CD14-positive monocyte (primary cell): ENCODE results near the gene METAP1D. TPM values are rescaled to one million over a fixed set of nuclear protein-coding genes. Genes with fewer than 3 reads are reported as not detected.

ENCODE experiments used
- DNase-seq, 3 donors: peaks; one replicate each; pipeline ENCODE4 v3.0.0-alpha.2; 2011 to 2022
- H2AFZ ChIP-seq: 2 replicates; pipeline ENCODE4 v1.6.0; 2012; ENCODE audit warnings: mild to moderate bottlenecking, low read depth, low read length, inconsistent platforms; ENCODE audit not compliant: insufficient read depth, poor library complexity, severe bottlenecking
- H3K27ac ChIP-seq, 2 donors: 1 replicate in 1 of 2; 2 replicates in 1 of 2; pipeline ENCODE4 v1.5.1; 2012 to 2013; ENCODE audit warnings: low read length in 2 of 2, control low read depth in 1 of 2, inconsistent platforms in 1 of 2, low read depth in 1 of 2, mild to moderate bottlenecking in 1 of 2
- H3K27me3 ChIP-seq, 2 donors: one replicate each; pipeline versions ENCODE4 v1.6.0 to v1.6.1; 2011 to 2013; ENCODE audit warnings: low read length in 2 of 2; ENCODE audit not compliant: control insufficient read depth in 2 of 2, insufficient read depth in 2 of 2
- H3K36me3 ChIP-seq, 2 donors: replicated peaks in 1 of 2; 1 replicate in 1 of 2; 2 replicates in 1 of 2; pipeline versions ENCODE4 v1.5.1 to v1.6.1; 2012 to 2013; ENCODE audit warnings: low read length in 2 of 2, control low read depth in 1 of 2, inconsistent platforms in 1 of 2, mild to moderate bottlenecking in 1 of 2; ENCODE audit not compliant: insufficient read depth in 2 of 2, control insufficient read depth in 1 of 2
- H3K4me1 ChIP-seq, 2 donors: 1 replicate in 1 of 2; 2 replicates in 1 of 2; pipeline versions ENCODE4 v1.5.1 to v1.6.1; 2012 to 2013; ENCODE audit warnings: low read length in 2 of 2, control low read depth in 1 of 2, inconsistent platforms in 1 of 2, mild to moderate bottlenecking in 1 of 2, moderate library complexity in 1 of 2; ENCODE audit not compliant: insufficient read depth in 2 of 2, control insufficient read depth in 1 of 2
- H3K4me2 ChIP-seq: replicated peaks from 2 replicates; pipeline ENCODE3; 2012; ENCODE audit warnings: low read length, moderate library complexity, mild to moderate bottlenecking; ENCODE audit not compliant: poor library complexity, severe bottlenecking; ENCODE audit errors: extremely low read depth
- H3K4me3 ChIP-seq, 3 experiments: fragments of 200-600 bp in 1 of 3; sonication (generic) in 1 of 3; replicated peaks in 1 of 3; 1 replicate in 2 of 3; 2 replicates in 1 of 3; pipeline ENCODE4 v1.5.1; 2011 to 2013; ENCODE audit warnings: low read length in 3 of 3, mild to moderate bottlenecking in 3 of 3, control low read depth in 2 of 3, low read depth in 2 of 3, inconsistent platforms in 1 of 3, moderate library complexity in 1 of 3
- H3K79me2 ChIP-seq: 2 replicates; pipeline ENCODE4 v1.6.0; 2012; ENCODE audit warnings: mild to moderate bottlenecking, control low read depth, inconsistent platforms, low read length, moderate library complexity; ENCODE audit not compliant: insufficient read depth
- H3K9ac ChIP-seq: 2 replicates; pipeline ENCODE4 v1.6.0; 2017; ENCODE audit warnings: low read length, mild to moderate bottlenecking; ENCODE audit not compliant: insufficient read depth, poor library complexity, severe bottlenecking
- H3K9me3 ChIP-seq, 2 donors: replicated peaks in 1 of 2; 1 replicate in 1 of 2; 2 replicates in 1 of 2; pipeline versions ENCODE4 v1.5.1 to v1.6.1; 2012 to 2013; ENCODE audit warnings: low read length in 2 of 2, control low read depth in 1 of 2; ENCODE audit not compliant: control insufficient read depth in 1 of 2, insufficient read depth in 1 of 2
- H4K20me1 ChIP-seq: 2 replicates; pipeline ENCODE4 v1.6.0; 2012; ENCODE audit warnings: mild to moderate bottlenecking, low read length, control low read depth, moderate library complexity; ENCODE audit not compliant: insufficient read depth
- H3K27ac Mint-ChIP-seq, 7 donors: one replicate each; pipeline ENCODE4 v1.8.0; 2020; ENCODE audit warnings: mild to moderate bottlenecking in 7 of 7, mixed read lengths in 7 of 7, moderate library complexity in 6 of 7, inconsistent platforms in 2 of 7
- H3K27me3 Mint-ChIP-seq, 3 donors: one replicate each; pipeline ENCODE4 v1.8.0; 2021 to 2022; ENCODE audit warnings: low read depth in 3 of 3, mild to moderate bottlenecking in 3 of 3, mixed read lengths in 3 of 3, moderate library complexity in 3 of 3, inconsistent platforms in 1 of 3
- H3K36me3 Mint-ChIP-seq, 2 donors: one replicate each; pipeline ENCODE4 v1.8.0; 2020; ENCODE audit warnings: mixed read lengths in 2 of 2, inconsistent platforms in 1 of 2, mild to moderate bottlenecking in 1 of 2
- H3K4me1 Mint-ChIP-seq: one replicate; pipeline ENCODE4 v1.8.0; 2020; ENCODE audit warnings: mild to moderate bottlenecking, mixed read lengths
- H3K4me3 Mint-ChIP-seq, 2 donors: one replicate each; pipeline ENCODE4 v1.8.0; 2020; ENCODE audit warnings: mild to moderate bottlenecking in 2 of 2, mixed read lengths in 2 of 2, moderate library complexity in 1 of 2
- H3K9me3 Mint-ChIP-seq, 7 donors: one replicate each; pipeline ENCODE4 v1.8.0; 2020 to 2022; ENCODE audit warnings: mixed read lengths in 7 of 7, mild to moderate bottlenecking in 6 of 7, moderate library complexity in 6 of 7, inconsistent platforms in 2 of 7
- WGBS: methylation state at CpG from one replicate; pipeline ENCODE4 v1.1.5; 2013; ENCODE audit warnings: missing lambda C conversion rate; ENCODE audit not compliant: insufficient coverage; 5-methylcytosine and 5-hydroxymethylcytosine counted together
- intact Hi-C, 2 donors: fragments of 100-400 bp; cut with micrococcal nuclease; formaldehyde crosslinking; loops; one replicate each; pipeline versions ENCODE4 v1.15.0 to v1.15.1; 2023
- polyA plus RNA-seq, 3 donors: library from polyadenylated mRNA; depleted of rRNA in 1 of 3; unstranded in 2 of 3; stranded (reverse) in 1 of 3; fragments of 300-500 nt in 2 of 3; fragments of >200 nt in 1 of 3; fragmentation: Illumina TruSeq in 2 of 3; gene quantifications; 1 replicate in 2 of 3; 2 replicates in 1 of 3; pipeline ENCODE4 v1.2.3, GENCODE V29; 2012 to 2021
- TF ChIP-seq, protein P1 (sequence below): fragments of 200-600 bp; IDR thresholded peaks from one replicate; pipeline ENCODE4 v1.8.0; 2022; ENCODE audit warnings: antibody characterized with exemption, mild to moderate bottlenecking

The METAP1D gene
- polyA plus RNA-seq, 3 donors, result 0.37 to 1.7 (median 0.41) TPM

DNA sequence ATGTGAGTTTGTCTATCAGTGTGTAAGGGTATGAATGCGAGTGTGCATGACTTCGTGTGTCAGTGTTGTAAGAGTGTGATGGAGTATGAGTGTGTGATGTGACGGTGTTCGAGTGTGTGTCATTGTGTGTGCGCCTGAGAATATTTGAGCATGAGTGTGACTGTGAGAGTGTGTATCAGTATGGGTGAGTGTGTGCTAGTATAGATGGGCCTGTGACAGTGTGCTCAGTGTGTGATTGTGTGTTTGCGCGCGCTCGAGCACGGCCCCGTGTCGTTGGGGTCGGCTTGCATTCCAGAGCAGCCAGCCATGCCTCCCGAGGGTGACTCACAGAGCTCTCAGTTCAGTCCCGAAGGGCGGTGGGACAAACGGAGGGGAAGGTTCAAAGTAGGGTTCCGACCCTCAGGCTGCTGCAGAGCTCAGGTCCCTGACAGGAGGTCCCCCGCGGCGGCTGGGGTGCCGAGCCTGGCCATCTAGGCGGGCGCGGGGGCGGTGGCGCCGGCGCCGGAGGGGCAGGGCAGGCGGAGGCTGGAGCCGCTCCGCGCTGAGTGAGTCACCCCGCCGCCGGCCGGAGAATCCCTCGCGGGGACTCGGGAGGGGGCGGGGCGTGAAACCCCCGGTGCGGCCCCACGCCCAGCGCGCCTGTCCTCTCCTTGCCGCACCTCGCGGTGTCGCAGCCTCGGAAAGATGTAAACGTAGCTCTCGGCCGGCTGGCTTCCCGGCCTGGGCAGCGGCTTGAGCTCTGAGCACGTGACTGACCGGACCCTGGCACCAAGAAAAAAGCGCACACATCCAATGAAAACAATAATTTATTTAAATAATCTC lies 99.1 kb downstream of the METAP1D start:
- 4% methylated on average over 57 of the region's 61 CpGs for WGBS
- Histone ChIP-seq H3K4me2 (peak overlapping the region; percentile 54), H3K36me3 (no peaks in the 10 kb centered on the region), H2AFZ (no peak overlapping the region), H3K9me3 (peaks cover 3 to 42% of the 10 kb centered on the region in 2 donors), H3K4me3 (peak overlapping the region in 1 of 3 experiments; percentile 48), H3K4me1 (peaks cover 84 to 91% of the 10 kb centered on the region in 2 donors), H3K27me3 (peaks cover 76 to 96% of the 10 kb centered on the region in 2 donors), H3K9ac (no peak overlapping the region), H4K20me1 (peaks cover 19% of the 10 kb centered on the region), H3K79me2 (no peaks in the 10 kb centered on the region), H3K27ac (no peak overlapping the region)
- H3K9me3 Mint-ChIP-seq, result peaks cover 0 to 46% (median 29%) of the 10 kb centered on the region in 7 donors
- peaks cover 12 to 21% of the 10 kb centered on the region in 2 donors for H3K36me3 Mint-ChIP-seq
- peak overlapping the region; percentile 64 to 93 for H3K4me3 Mint-ChIP-seq
- peak in 2 of 3 donors; percentile 75 to 88 for DNase-seq
- intact Hi-C loops, result no loop called here
- H3K27me3 Mint-ChIP-seq, result peaks cover 87 to 99% (median 95%) of the 10 kb centered on the region in 3 donors
- peak overlapping the region in 2 of 7 donors; percentile 26 to 40 for H3K27ac Mint-ChIP-seq
- H3K4me1 Mint-ChIP-seq, result peaks cover 74% of the 10 kb centered on the region
- TF ChIP-seq, protein P1, sequence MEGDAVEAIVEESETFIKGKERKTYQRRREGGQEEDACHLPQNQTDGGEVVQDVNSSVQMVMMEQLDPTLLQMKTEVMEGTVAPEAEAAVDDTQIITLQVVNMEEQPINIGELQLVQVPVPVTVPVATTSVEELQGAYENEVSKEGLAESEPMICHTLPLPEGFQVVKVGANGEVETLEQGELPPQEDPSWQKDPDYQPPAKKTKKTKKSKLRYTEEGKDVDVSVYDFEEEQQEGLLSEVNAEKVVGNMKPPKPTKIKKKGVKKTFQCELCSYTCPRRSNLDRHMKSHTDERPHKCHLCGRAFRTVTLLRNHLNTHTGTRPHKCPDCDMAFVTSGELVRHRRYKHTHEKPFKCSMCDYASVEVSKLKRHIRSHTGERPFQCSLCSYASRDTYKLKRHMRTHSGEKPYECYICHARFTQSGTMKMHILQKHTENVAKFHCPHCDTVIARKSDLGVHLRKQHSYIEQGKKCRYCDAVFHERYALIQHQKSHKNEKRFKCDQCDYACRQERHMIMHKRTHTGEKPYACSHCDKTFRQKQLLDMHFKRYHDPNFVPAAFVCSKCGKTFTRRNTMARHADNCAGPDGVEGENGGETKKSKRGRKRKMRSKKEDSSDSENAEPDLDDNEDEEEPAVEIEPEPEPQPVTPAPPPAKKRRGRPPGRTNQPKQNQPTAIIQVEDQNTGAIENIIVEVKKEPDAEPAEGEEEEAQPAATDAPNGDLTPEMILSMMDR, result no peak

DNA sequence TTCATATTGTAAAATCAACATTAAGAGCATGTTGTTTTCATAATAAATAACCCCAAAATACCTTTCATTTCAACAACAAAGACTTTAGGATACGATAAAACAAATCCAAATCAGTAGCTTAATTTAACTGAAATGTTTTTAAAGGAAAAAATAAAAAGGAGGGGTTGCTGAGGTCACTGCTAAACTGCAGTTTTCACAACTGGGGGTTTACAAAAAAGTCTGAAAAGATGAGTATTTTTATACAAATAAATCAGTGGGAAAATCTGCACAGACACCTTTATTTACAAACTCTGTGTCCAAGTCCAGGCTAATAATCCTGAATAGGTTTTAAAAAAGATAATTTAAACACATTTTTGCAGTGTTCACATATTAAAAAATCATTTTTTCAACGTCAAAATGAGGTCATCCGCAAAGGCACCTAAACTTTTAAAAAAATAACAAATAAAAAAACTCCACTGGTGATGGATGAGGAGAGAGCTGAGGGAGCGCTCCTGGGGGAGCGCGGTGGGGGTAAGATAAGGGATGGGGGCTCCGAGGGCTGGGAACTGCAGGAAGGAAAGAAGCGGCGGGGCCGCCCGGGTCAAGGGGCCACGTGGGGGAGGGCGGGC lies 99.8 kb downstream of the METAP1D start:
- H3K27ac Mint-ChIP-seq, result no peak overlapping the region
- peaks cover 12 to 18% of the 10 kb centered on the region in 2 donors for H3K36me3 Mint-ChIP-seq
- H3K36me3 ChIP-seq, result no peaks in the 10 kb centered on the region

More for the DNA sequence above, 99.8 kb downstream of the METAP1D start:
- Mint-ChIP-seq H3K4me3 (peak overlapping the region in 1 of 2 donors; percentile 81), H3K9me3 (peaks cover 0 to 45% (median 32%) of the 10 kb centered on the region in 7 donors), H3K27me3 (peaks cover 87 to 99% (median 95%) of the 10 kb centered on the region in 3 donors), H3K4me1 (peaks cover 73% of the 10 kb centered on the region)
- Histone ChIP-seq H3K4me3 (peak overlapping the region in 1 of 3 experiments; percentile 48), H3K27ac (no peak overlapping the region), H3K27me3 (peaks cover 76 to 96% of the 10 kb centered on the region in 2 donors), H4K20me1 (peaks cover 19% of the 10 kb centered on the region), H3K4me2 (peak overlapping the region; percentile 54), H2AFZ (no peak overlapping the region), H3K9ac (no peak overlapping the region), H3K79me2 (no peaks in the 10 kb centered on the region), H3K9me3 (peaks cover 3 to 36% of the 10 kb centered on the region in 2 donors), H3K4me1 (peaks cover 78 to 88% of the 10 kb centered on the region in 2 donors)
- WGBS, result 2% methylated on average over 6 of the region's 13 CpGs
- TF ChIP-seq, protein P1, result no peak
- intact Hi-C loops, result loop anchor here in 1 of 2 donors (5.0 to 10.0 kb wide), 3 partner anchors 142 to 525 kb away; no protein-coding TSS in a partner anchor
- no peak for DNase-seq
